K562 (cell line): ENCODE data around the gene KCNJ10. TPM values are rescaled to one million over a fixed set of nuclear protein-coding genes. Genes with fewer than 3 reads are reported as not detected.
"Not testable (repeated sequence)": the region's sequence is repeated elsewhere in the genome, so short reads cannot be mapped to it uniquely, and the experiment has no call there.

Source experiments
- ATAC-seq: fragments of 200-7000 bp; cut with Tn5 transposase; 3 replicates; pipeline ENCODE4 v1.9.1; 2020; ENCODE audit warnings: moderate library complexity
- BruUV-seq: library from RNA; stranded (reverse); fragments of 400-500 nt; replicated peaks from 2 replicates; lab custom pipeline; 2021; lab: Mats Ljungman, UMichigan
- CTCF ChIA-PET: fragments of 300-600 bp; formaldehyde crosslinking; extraction: SDS; loops from one replicate; lab custom pipeline; 2021; ENCODE audit warnings: low intra/inter-chr PET ratio; lab: Yijun Ruan, JAX
- POLR2A ChIA-PET: fragments of 300-600, 350-650 bp; sonication (Branson Sonifier 250); formaldehyde crosslinking; extraction: SDS; loops from one replicate; lab custom pipeline; 2021; ENCODE audit warnings: antibody characterized with exemption, inconsistent platforms; lab: Yijun Ruan, JAX
- DNase-seq, 4 experiments: peaks; one replicate each; pipeline versions ENCODE4 v3.0.0 to v3.0.0-alpha.2; 2011 to 2018; ENCODE audit warnings: low spot score in 3 of 4, mixed read lengths in 3 of 4; ENCODE audit errors: extremely low read depth in 1 of 4
- FAIRE-seq: peaks from 2 replicates; lab custom pipeline; 2011; peaks lifted over from hg19 to GRCh38; lab: Jason Lieb, UNC
- H2AFZ ChIP-seq: 2 replicates; pipeline ENCODE4 v1.6.0; 2011; ENCODE audit warnings: low read depth, low read length, control low read depth, inconsistent platforms
- H3K27ac ChIP-seq: fragments of 200-600 bp; 3 replicates; pipeline ENCODE4 v1.8.0; 2011; ENCODE audit warnings: low read depth, mild to moderate bottlenecking, control low read depth, inconsistent platforms, low read length, moderate library complexity, mixed read lengths; ENCODE audit errors: extremely low read depth
- H3K27me3 ChIP-seq, 2 experiments: fragments of 300-600 bp in 1 of 2; 2 replicates in 1 of 2; 3 replicates in 1 of 2; pipeline versions ENCODE4 v1.6.0 to v1.8.0; 2011; ENCODE audit warnings: inconsistent platforms in 2 of 2, low read length in 2 of 2, mild to moderate bottlenecking in 1 of 2, mixed read lengths in 1 of 2, moderate library complexity in 1 of 2; ENCODE audit not compliant: control insufficient read depth in 2 of 2, insufficient read depth in 2 of 2
- H3K36me3 ChIP-seq: fragments of 300-600 bp; 3 replicates; pipeline ENCODE4 v1.8.0; 2011; ENCODE audit warnings: mild to moderate bottlenecking, low read length, inconsistent platforms; ENCODE audit not compliant: control insufficient read depth, insufficient read depth
- H3K4me1 ChIP-seq, 2 experiments: fragments of 200-600 bp in 1 of 2; replicated peaks in 1 of 2; 2 replicates in 1 of 2; 3 replicates in 1 of 2; pipeline versions ENCODE4 v1.5.1 to v1.8.0; 2011; ENCODE audit warnings: inconsistent platforms in 2 of 2, low read length in 2 of 2, mild to moderate bottlenecking in 1 of 2, mixed read lengths in 1 of 2, moderate library complexity in 1 of 2; ENCODE audit not compliant: control insufficient read depth in 2 of 2, insufficient read depth in 2 of 2
- H3K4me2 ChIP-seq: 2 replicates; pipeline ENCODE4 v1.6.1; 2011; ENCODE audit warnings: low read length, control low read depth, inconsistent platforms, mixed read lengths; ENCODE audit not compliant: insufficient read depth
- H3K4me3 ChIP-seq: fragments of 200-600 bp; sonication (generic), shearing (Covaris generic); 2 replicates; pipeline ENCODE4 v1.5.1; 2016; ENCODE audit warnings: control low read depth, inconsistent platforms
- H3K79me2 ChIP-seq: fragments of 200-600 bp; 3 replicates; pipeline ENCODE4 v1.8.0; 2011; ENCODE audit warnings: low read length, inconsistent platforms; ENCODE audit not compliant: control insufficient read depth, insufficient read depth
- H3K9ac ChIP-seq, 2 experiments: 2 replicates each; pipeline versions ENCODE4 v1.6.0 to v1.6.1; 2011; ENCODE audit warnings: low read depth in 2 of 2, low read length in 2 of 2, control low read depth in 1 of 2, inconsistent platforms in 1 of 2, mild to moderate bottlenecking in 1 of 2, mixed read lengths in 1 of 2; ENCODE audit not compliant: insufficient read depth in 1 of 2
- H3K9me1 ChIP-seq: one replicate; pipeline ENCODE4 v1.6.0; 2011; ENCODE audit warnings: inconsistent platforms, mild to moderate bottlenecking, low read length, moderate library complexity; ENCODE audit not compliant: control insufficient read depth, insufficient read depth
- H3K9me3 ChIP-seq: replicated peaks from 2 replicates; pipeline ENCODE4 v1.5.1; 2011; ENCODE audit warnings: low read depth, low read length, inconsistent platforms; ENCODE audit not compliant: control insufficient read depth, insufficient read depth
- H4K20me1 ChIP-seq: replicated peaks from 2 replicates; pipeline ENCODE4 v1.6.1; 2011; ENCODE audit warnings: low read length, inconsistent platforms, mixed read lengths; ENCODE audit not compliant: control insufficient read depth, insufficient read depth
- KAT7 ChIP-seq: sonication (generic); formaldehyde crosslinking; IDR thresholded peaks from 2 replicates; pipeline ENCODE4 v1.8.0; 2022; ENCODE audit warnings: missing genetic modification reagents, mild to moderate bottlenecking, borderline replicate concordance
- PYGO2 ChIP-seq: fragments of 450-650 bp; IDR thresholded peaks from 2 replicates; pipeline ENCODE4 v1.6.1; 2016; ENCODE audit warnings: mild to moderate bottlenecking, missing genetic modification characterization, moderate library complexity, missing compliant biosample characterization
- TEAD4 ChIP-seq, 2 experiments: sonication (generic) in 1 of 2; formaldehyde crosslinking in 1 of 2; IDR thresholded peaks; 2 replicates each; pipeline versions ENCODE4 v1.6.1 to v1.8.0; 2012 to 2022; ENCODE audit warnings: borderline replicate concordance in 1 of 2, inconsistent platforms in 1 of 2, low read length in 1 of 2, mild to moderate bottlenecking in 1 of 2, missing genetic modification reagents in 1 of 2
- ZMIZ1 ChIP-seq, 2 experiments: fragments of 150-350 bp in 1 of 2; IDR thresholded peaks; 2 replicates each; pipeline ENCODE4 v1.6.1; 2012 to 2016; ENCODE audit warnings: low read depth in 2 of 2, low read length in 2 of 2, mild to moderate bottlenecking in 1 of 2, moderate library complexity in 1 of 2
- WGBS: fragments of 100-300 bp; shearing (Covaris generic); methylation state at CpG from one replicate; pipeline ENCODE4 v1.1.6; 2016; ENCODE audit warnings: low coverage, mixed read lengths; ENCODE audit not compliant: insufficient coverage; ENCODE audit errors: missing lambda C conversion rate; 5-methylcytosine and 5-hydroxymethylcytosine counted together
- in situ Hi-C: fragments of 300-500 bp; cut with MboI; formaldehyde crosslinking; loops from 4 replicates; pipeline ENCODE4 v1.15.0; 2018; ENCODE audit warnings: inconsistent platforms, mixed read lengths
- intact Hi-C: fragments of 100-400 bp; cut with micrococcal nuclease; formaldehyde crosslinking; loops from 2 replicates; pipeline ENCODE4 v1.14.2; 2022
- polyA plus RNA-seq, 8 experiments: library from polyadenylated mRNA; depleted of rRNA in 4 of 8; stranded (reverse) in 5 of 8; unstranded in 3 of 8; fragments of >200 nt; fragmentation: Nextera tagmentation in 2 of 8; fragmentation: Illumina TruSeq in 1 of 8; extraction: Ambion mirVana in 2 of 8; extraction: Trizol in 1 of 8; gene quantifications; 2 replicates each; pipeline versions ENCODE4 v1.2.1 to v1.2.3, GENCODE V29; 2011 to 2014; ENCODE audit warnings: inconsistent platforms in 1 of 8, missing spikeins in 1 of 8
- total RNA-seq, 7 experiments: library from RNA; depleted of rRNA in 6 of 7; stranded (reverse); fragments of >200 nt in 6 of 7; fragmentation: Illumina TruSeq in 2 of 7; extraction: Trizol in 2 of 7; gene quantifications; 2 replicates each; pipeline versions ENCODE4 v1.2.1 to v1.2.3, GENCODE V29; 2011 to 2021; ENCODE audit warnings: low replicate concordance in 1 of 7
- TF ChIP-seq, protein P1 (sequence below): fragments of 250-450 bp; sonication (Bioruptor Pico); IDR thresholded peaks from 2 replicates; pipeline ENCODE4 v1.8.0; 2022; ENCODE audit warnings: inconsistent platforms

KCNJ10 gene
- total and polyA plus RNA-seq, 9 of the 15 experiments (the other 6 are each of a cell fraction or from before 2014, with no cell fraction given) = 0.06 to 0.11 TPM; not detected in 7

DNA sequence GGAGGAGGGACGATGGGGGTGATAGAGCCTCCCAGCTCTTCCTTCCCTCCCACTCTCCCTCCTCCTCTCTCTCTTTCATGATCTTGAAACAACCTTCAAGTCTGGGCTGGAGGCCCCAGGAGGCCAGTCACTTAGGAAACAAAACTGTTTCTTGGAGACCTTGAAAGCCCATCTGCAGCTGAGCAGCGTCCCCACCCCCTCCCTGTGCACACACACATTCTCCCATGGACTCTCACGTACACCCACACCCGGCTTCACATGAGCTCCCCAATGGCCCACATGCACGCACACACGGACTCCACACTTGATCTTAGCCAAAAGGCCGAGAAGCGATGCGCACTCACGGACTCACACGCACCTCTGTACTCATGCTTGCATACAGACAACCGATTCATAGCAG is 42.4 kb upstream of the KCNJ10 start (continued):
- TF ChIP-seq KAT7 (CRISPR knock-in tag) = no peak

GRCh38 chr1:160111462-160111861 is 41.5 kb upstream of the KCNJ10 start:
- H3K4me1 ChIP-seq, H4K20me1 ChIP-seq, DNase-seq, CTCF ChIA-PET, H3K9ac ChIP-seq, BruUV-seq, H3K4me3 ChIP-seq, ATAC-seq, H3K79me2 ChIP-seq, H3K36me3 ChIP-seq, intact Hi-C loops, H2AFZ ChIP-seq, H3K9me3 ChIP-seq, FAIRE-seq, H3K27ac ChIP-seq, H3K4me2 ChIP-seq, in situ Hi-C loops, H3K9me1 ChIP-seq: not testable (repeated sequence)
- H3K27me3 ChIP-seq = peaks cover 17 to 63% of the 10 kb centered on the region in 2 experiments; a peak in 4 of 5 replicates
- POLR2A ChIA-PET = interaction anchor here (1.0 to 1.6 kb wide), 2 partner anchors 102 to 232 kb away, joined by 3 read pairs; partner anchors contain the start of gene NCSTN
- WGBS = 13% methylated on average over 10 of the region's 10 CpGs

DNA sequence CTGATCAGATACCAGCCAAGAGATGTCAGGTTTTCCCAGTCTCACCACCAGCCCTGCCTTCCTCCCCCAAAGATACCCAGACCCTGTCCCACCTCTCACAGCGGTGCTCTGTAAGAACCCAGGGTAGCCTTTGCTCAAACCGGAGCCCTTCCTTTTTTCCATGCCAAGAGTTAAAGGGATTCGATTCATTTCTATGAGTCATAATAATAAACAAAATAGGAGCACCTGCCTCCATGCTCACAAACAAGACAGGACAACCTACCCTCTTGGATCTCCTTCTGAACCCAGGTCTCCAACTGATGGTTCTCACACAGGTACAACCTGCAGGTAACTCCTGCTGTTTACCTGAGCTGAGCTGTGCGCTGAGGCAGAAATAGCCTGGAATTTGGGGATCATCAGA is 39.7 kb upstream of the KCNJ10 start:
- 14% methylated on average over 4 of the region's 4 CpGs for WGBS
- Histone ChIP-seq H3K9ac (no peak overlapping the region; a peak in 1 of 4 replicates), H3K9me3 (no peaks in the 10 kb centered on the region), H3K27ac (no peak overlapping the region), H4K20me1 (no peaks in the 10 kb centered on the region), H3K79me2 (no peaks in the 10 kb centered on the region), H3K36me3 (no peaks in the 10 kb centered on the region), H3K27me3 (peaks cover 5 to 48% of the 10 kb centered on the region in 2 experiments; a peak in 4 of 5 replicates), H3K4me3 (no peak overlapping the region), H3K9me1 (no peaks in the 10 kb centered on the region), H3K4me2 (no peak overlapping the region), H3K4me1 (no peaks in the 10 kb centered on the region; a peak in 1 of 5 replicates), H2AFZ (no peak overlapping the region)
- no TSS peak for BruUV-seq
- ATAC-seq (no peak), FAIRE-seq (no peak), DNase-seq (no peak)
- CTCF ChIA-PET = no interaction called here
- POLR2A ChIA-PET = interaction anchor here (0.6 to 0.7 kb wide), 4 partner anchors 9 to 144 kb away, joined by 3 read pairs; no protein-coding TSS in a partner anchor
- in situ Hi-C loops = loop anchor here (10.0 kb wide), 1 partner anchor 265 kb away; no protein-coding TSS in a partner anchor
- intact Hi-C loops = no loop called here
- TF ChIP-seq TEAD4 (IDR thresholded peaks at IDR 0.05; ENCODE audit: low read length) (no peak), TEAD4 (CRISPR knock-in tag; IDR thresholded peaks at IDR 0.05; ENCODE audit: borderline replicate concordance) (no peak), ZMIZ1 (IDR thresholded peaks at IDR 0.05; ENCODE audit: low read depth in 2 of 2, low read length in 2 of 2) (no peak), PYGO2 (no peak)
- TF ChIP-seq, protein P1, sequence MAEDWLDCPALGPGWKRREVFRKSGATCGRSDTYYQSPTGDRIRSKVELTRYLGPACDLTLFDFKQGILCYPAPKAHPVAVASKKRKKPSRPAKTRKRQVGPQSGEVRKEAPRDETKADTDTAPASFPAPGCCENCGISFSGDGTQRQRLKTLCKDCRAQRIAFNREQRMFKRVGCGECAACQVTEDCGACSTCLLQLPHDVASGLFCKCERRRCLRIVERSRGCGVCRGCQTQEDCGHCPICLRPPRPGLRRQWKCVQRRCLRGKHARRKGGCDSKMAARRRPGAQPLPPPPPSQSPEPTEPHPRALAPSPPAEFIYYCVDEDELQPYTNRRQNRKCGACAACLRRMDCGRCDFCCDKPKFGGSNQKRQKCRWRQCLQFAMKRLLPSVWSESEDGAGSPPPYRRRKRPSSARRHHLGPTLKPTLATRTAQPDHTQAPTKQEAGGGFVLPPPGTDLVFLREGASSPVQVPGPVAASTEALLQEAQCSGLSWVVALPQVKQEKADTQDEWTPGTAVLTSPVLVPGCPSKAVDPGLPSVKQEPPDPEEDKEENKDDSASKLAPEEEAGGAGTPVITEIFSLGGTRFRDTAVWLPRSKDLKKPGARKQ (CRISPR knock-in tag) = no peak
